DND-41 (cell line): ENCODE results near the gene ERC2.

Experiments
- ATAC-seq: fragments of 200-7000 bp; cut with Tn5 transposase; 3 replicates; pipeline ENCODE4 v1.9.1; 2021; ENCODE audit warnings: low read depth; ENCODE audit not compliant: insufficient read depth
- DNase-seq: peaks from one replicate; pipeline ENCODE4 v3.0.0-alpha.2; 2020
- H2AFZ ChIP-seq: 2 replicates; pipeline ENCODE4 v1.6.0; 2012; ENCODE audit warnings: low read depth, low read length
- H3K27ac ChIP-seq: 2 replicates; pipeline ENCODE4 v1.5.1; 2012; ENCODE audit warnings: low read length, inconsistent platforms
- H3K27me3 ChIP-seq: fragments of 200-600 bp; sonication (generic); 2 replicates; pipeline ENCODE4 v1.6.0; 2012; ENCODE audit warnings: low read length, mild to moderate bottlenecking, inconsistent platforms; ENCODE audit not compliant: insufficient read depth, poor library complexity
- H3K36me3 ChIP-seq: 2 replicates; pipeline ENCODE4 v1.5.1; 2012; ENCODE audit warnings: low read length, inconsistent platforms; ENCODE audit not compliant: insufficient read depth
- H3K4me1 ChIP-seq: 2 replicates; pipeline ENCODE4 v1.5.1; 2012; ENCODE audit warnings: mild to moderate bottlenecking, low read length; ENCODE audit not compliant: insufficient read depth
- H3K4me2 ChIP-seq: 2 replicates; pipeline ENCODE4 v1.6.0; 2012; ENCODE audit warnings: mild to moderate bottlenecking, moderate library complexity, low read length, inconsistent platforms; ENCODE audit not compliant: insufficient read depth
- H3K4me3 ChIP-seq, 2 experiments: fragments of 200-600 bp in 1 of 2; shearing (Covaris generic) in 1 of 2; 2 replicates each; pipeline ENCODE4 v1.5.1; 2012 to 2016; ENCODE audit warnings: inconsistent platforms in 2 of 2, low read length in 2 of 2, mild to moderate bottlenecking in 2 of 2, low read depth in 1 of 2, moderate library complexity in 1 of 2
- H3K79me2 ChIP-seq: 2 replicates; pipeline ENCODE4 v1.6.0; 2012; ENCODE audit warnings: low read length, inconsistent platforms; ENCODE audit not compliant: insufficient read depth
- H3K9ac ChIP-seq: 2 replicates; pipeline ENCODE4 v1.6.0; 2012; ENCODE audit warnings: low read depth, mild to moderate bottlenecking, inconsistent platforms, low read length, moderate library complexity
- H3K9me3 ChIP-seq: 2 replicates; pipeline ENCODE4 v1.5.1; 2012; ENCODE audit warnings: low read length, moderate library complexity, mild to moderate bottlenecking, inconsistent platforms; ENCODE audit not compliant: insufficient read depth, severe bottlenecking
- H4K20me1 ChIP-seq: 2 replicates; pipeline ENCODE4 v1.6.0; 2012; ENCODE audit warnings: low read length; ENCODE audit not compliant: insufficient read depth
- EZH2 ChIP-seq: IDR thresholded peaks from 3 replicates; pipeline ENCODE4 v1.6.1; 2012; ENCODE audit warnings: borderline replicate concordance, low read depth, mild to moderate bottlenecking, moderate library complexity, low read length, inconsistent platforms; ENCODE audit not compliant: severe bottlenecking
- TF ChIP-seq, protein P1 (sequence below): IDR thresholded peaks from 2 replicates; pipeline ENCODE4 v1.5.1; 2012; ENCODE audit warnings: borderline replicate concordance, low read length, moderate library complexity, mild to moderate bottlenecking; ENCODE audit not compliant: poor library complexity, severe bottlenecking; ENCODE audit errors: extremely low read depth

Gene ERC2

DNA sequence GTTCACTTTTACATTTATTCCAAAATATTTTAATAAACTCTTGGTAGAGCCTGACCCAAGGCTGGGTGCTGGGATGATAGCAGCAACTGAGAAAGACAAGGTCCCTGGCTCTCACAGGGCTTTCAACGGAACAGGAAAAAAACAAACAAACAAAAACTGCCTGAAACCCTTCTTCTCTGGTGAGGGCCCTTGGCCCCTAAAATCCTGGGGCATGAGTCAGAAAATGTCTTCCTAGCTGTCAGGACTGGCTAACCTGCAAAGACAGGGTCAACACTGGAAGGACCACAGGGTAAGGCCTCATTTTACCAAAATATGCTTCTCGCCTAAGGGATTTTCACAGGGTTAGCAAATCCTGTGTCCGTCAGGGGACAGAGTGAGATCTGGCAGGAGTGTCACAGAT is 935.5 kb downstream of the ERC2 start:
- no peak overlapping the region for H3K27ac ChIP-seq
- H3K4me3 ChIP-seq, result no peak overlapping the region
- H3K27me3 ChIP-seq, result no peaks in the 10 kb centered on the region
- no peak for TF ChIP-seq EZH2
- TF ChIP-seq, protein P1, sequence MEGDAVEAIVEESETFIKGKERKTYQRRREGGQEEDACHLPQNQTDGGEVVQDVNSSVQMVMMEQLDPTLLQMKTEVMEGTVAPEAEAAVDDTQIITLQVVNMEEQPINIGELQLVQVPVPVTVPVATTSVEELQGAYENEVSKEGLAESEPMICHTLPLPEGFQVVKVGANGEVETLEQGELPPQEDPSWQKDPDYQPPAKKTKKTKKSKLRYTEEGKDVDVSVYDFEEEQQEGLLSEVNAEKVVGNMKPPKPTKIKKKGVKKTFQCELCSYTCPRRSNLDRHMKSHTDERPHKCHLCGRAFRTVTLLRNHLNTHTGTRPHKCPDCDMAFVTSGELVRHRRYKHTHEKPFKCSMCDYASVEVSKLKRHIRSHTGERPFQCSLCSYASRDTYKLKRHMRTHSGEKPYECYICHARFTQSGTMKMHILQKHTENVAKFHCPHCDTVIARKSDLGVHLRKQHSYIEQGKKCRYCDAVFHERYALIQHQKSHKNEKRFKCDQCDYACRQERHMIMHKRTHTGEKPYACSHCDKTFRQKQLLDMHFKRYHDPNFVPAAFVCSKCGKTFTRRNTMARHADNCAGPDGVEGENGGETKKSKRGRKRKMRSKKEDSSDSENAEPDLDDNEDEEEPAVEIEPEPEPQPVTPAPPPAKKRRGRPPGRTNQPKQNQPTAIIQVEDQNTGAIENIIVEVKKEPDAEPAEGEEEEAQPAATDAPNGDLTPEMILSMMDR, result no peak
- no peaks in the 10 kb centered on the region for H3K36me3 ChIP-seq
- no peaks in the 10 kb centered on the region for H3K79me2 ChIP-seq
- H3K4me2 ChIP-seq, result no peak overlapping the region
- H3K9ac ChIP-seq, result no peak overlapping the region
- DNase-seq (no peak), ATAC-seq (no peak)
- no peaks in the 10 kb centered on the region for H3K9me3 ChIP-seq
- no peaks in the 10 kb centered on the region for H3K4me1 ChIP-seq
- no peak overlapping the region for H2AFZ ChIP-seq
- no peaks in the 10 kb centered on the region for H4K20me1 ChIP-seq

DNA sequence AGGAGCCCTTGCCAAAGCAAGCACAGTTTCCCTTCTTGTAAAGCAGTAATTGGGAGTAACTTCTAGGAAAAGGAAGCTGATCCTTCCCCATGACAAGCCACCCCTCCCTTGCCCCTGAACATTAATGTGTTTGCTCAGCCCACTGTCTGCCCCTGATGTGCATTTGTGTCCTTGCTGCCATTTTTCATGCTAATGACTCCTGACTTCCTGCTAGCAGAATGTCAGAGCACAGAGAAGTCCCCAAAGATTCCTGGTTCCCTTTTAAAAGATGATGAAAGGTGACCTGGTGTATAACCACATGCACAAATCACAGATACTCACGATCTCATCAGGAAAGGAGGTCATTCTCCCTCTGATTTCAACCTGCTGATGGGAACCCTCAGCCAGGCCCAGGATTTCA is 936.9 kb downstream of the ERC2 start:
- no peaks in the 10 kb centered on the region for H3K36me3 ChIP-seq
- no peak for TF ChIP-seq EZH2
- TF ChIP-seq, protein P1, result no peak

DNA sequence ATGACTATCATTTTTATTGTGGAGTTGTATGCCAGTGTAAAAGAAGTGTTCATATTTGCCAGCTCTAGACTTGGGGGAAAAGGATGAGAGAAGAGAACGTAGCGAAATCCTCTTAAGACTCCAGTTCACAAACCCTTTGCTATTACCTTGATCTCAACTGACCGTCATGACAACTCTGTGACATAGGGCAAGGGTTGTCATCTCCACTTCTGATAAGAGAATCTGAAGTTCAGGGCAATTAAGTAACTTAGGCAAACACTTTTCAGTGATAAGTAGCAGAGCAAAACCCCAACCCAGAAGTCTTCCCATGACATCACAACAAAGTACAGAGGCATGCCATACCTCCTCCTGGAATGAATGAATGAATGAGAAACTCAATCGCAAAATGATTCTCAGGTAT is 940.9 kb downstream of the ERC2 start:
- TF ChIP-seq, protein P1, result no peak
- TF ChIP-seq EZH2, result no peak
- no peak for ATAC-seq

More for the DNA sequence above, 936.9 kb downstream of the ERC2 start:
- no peaks in the 10 kb centered on the region for H3K27me3 ChIP-seq
- DNase-seq, result no peak
- H2AFZ ChIP-seq, result no peak overlapping the region
- no peak overlapping the region for H3K9ac ChIP-seq
- no peak overlapping the region for H3K4me2 ChIP-seq
- no peaks in the 10 kb centered on the region for H4K20me1 ChIP-seq
- H3K9me3 ChIP-seq, result no peaks in the 10 kb centered on the region
- H3K79me2 ChIP-seq, result no peaks in the 10 kb centered on the region
- no peak for ATAC-seq
- H3K4me1 ChIP-seq, result no peaks in the 10 kb centered on the region
- H3K27ac ChIP-seq, result no peak overlapping the region
- no peak overlapping the region for H3K4me3 ChIP-seq

More for the DNA sequence above, 940.9 kb downstream of the ERC2 start:
- peaks cover 2% of the 10 kb centered on the region; the same call in 1 of the 2 replicates for H3K4me1 ChIP-seq
- no peaks in the 10 kb centered on the region for H3K9me3 ChIP-seq
- no peak overlapping the region for H3K4me3 ChIP-seq
- no peaks in the 10 kb centered on the region for H4K20me1 ChIP-seq
- H3K27ac ChIP-seq, result no peak overlapping the region
- no peaks in the 10 kb centered on the region for H3K36me3 ChIP-seq
- H3K79me2 ChIP-seq, result no peaks in the 10 kb centered on the region
- H3K9ac ChIP-seq, result no peak overlapping the region
- DNase-seq, result no peak
- no peak overlapping the region for H2AFZ ChIP-seq
- no peaks in the 10 kb centered on the region for H3K27me3 ChIP-seq
- no peak overlapping the region for H3K4me2 ChIP-seq
